Keratinocyte (primary cell): ENCODE results near the gene DNASE1L2. TPM values are rescaled to one million over a fixed set of nuclear protein-coding genes. Genes with fewer than 3 reads are reported as not detected.

ENCODE experiments used
- DNase-seq: peaks from one replicate; pipeline ENCODE4 v3.0.0-alpha.2; 2011; ENCODE audit warnings: low read depth, missing footprints, low spot score
- FAIRE-seq: peaks from 2 replicates; lab custom pipeline; 2011; peaks lifted over from hg19 to GRCh38; lab: Jason Lieb, UNC
- H2AFZ ChIP-seq: 2 replicates; pipeline ENCODE4 v1.6.0; 2012; ENCODE audit warnings: low read length, control low read depth, inconsistent platforms; ENCODE audit not compliant: control insufficient read depth
- H3K27ac ChIP-seq: 2 replicates; pipeline ENCODE4 v1.5.1; 2011; ENCODE audit warnings: low read length; ENCODE audit not compliant: control insufficient read depth, insufficient read depth
- H3K27me3 ChIP-seq: 3 replicates; pipeline ENCODE4 v1.6.0; 2011; ENCODE audit warnings: low read length; ENCODE audit not compliant: control insufficient read depth, insufficient read depth; ENCODE audit errors: extremely low read depth
- H3K36me3 ChIP-seq, 2 experiments: 2 replicates in 1 of 2; 3 replicates in 1 of 2; pipeline ENCODE4 v1.5.1; 2011; ENCODE audit warnings: low read length in 2 of 2, mild to moderate bottlenecking in 1 of 2; ENCODE audit not compliant: control insufficient read depth in 2 of 2, insufficient read depth in 2 of 2; ENCODE audit errors: extremely low read depth in 1 of 2
- H3K4me1 ChIP-seq: 3 replicates; pipeline ENCODE4 v1.5.1; 2011; ENCODE audit warnings: low read length; ENCODE audit not compliant: control insufficient read depth, insufficient read depth; ENCODE audit errors: extremely low read depth
- H3K4me2 ChIP-seq: 3 replicates; pipeline ENCODE4 v1.6.0; 2011; ENCODE audit warnings: low read depth, low read length; ENCODE audit not compliant: control insufficient read depth, insufficient read depth; ENCODE audit errors: extremely low read depth
- H3K4me3 ChIP-seq, 3 experiments: fragments of 200-600 bp in 1 of 3; sonication (generic) in 1 of 3; 2 replicates in 2 of 3; 3 replicates in 1 of 3; pipeline ENCODE4 v1.5.1; 2011 to 2016; ENCODE audit warnings: low read length in 3 of 3, mild to moderate bottlenecking in 3 of 3, control low read depth in 2 of 3, inconsistent platforms in 1 of 3, low read depth in 1 of 3, mixed read lengths in 1 of 3, mixed run types in 1 of 3, moderate library complexity in 1 of 3; ENCODE audit not compliant: control insufficient read depth in 2 of 3, insufficient read depth in 2 of 3; ENCODE audit errors: extremely low read depth in 1 of 3
- H3K79me2 ChIP-seq: 2 replicates; pipeline ENCODE4 v1.6.0; 2012; ENCODE audit warnings: low read length; ENCODE audit not compliant: control insufficient read depth, insufficient read depth
- H3K9ac ChIP-seq: 3 replicates; pipeline ENCODE4 v1.6.0; 2011; ENCODE audit warnings: low read length; ENCODE audit not compliant: control insufficient read depth, insufficient read depth; ENCODE audit errors: extremely low read depth
- H3K9me1 ChIP-seq: 3 replicates; pipeline ENCODE4 v1.6.0; 2011; ENCODE audit warnings: low read length; ENCODE audit not compliant: control insufficient read depth, insufficient read depth; ENCODE audit errors: extremely low read depth
- H3K9me3 ChIP-seq: 2 replicates; pipeline ENCODE4 v1.5.1; 2012; ENCODE audit warnings: low read depth, low read length; ENCODE audit not compliant: control insufficient read depth
- H4K20me1 ChIP-seq: 3 replicates; pipeline ENCODE4 v1.6.0; 2011; ENCODE audit warnings: low read length; ENCODE audit not compliant: control insufficient read depth, insufficient read depth; ENCODE audit errors: extremely low read depth
- EZH2 ChIP-seq: IDR thresholded peaks from one replicate; pipeline ENCODE4 v1.6.1; 2012; ENCODE audit warnings: inconsistent platforms, mild to moderate bottlenecking, low read length, moderate library complexity
- dilution Hi-C: fragments of 300-500 bp; cut with MboI; formaldehyde crosslinking; loops from one replicate; pipeline ENCODE4 v1.7.0; 2020; ENCODE audit warnings: low sequenced_read_pairs; ENCODE audit not compliant: extremely low pct_ligation_motif_present
- polyA plus RNA-seq, 5 experiments: library from polyadenylated mRNA; depleted of rRNA in 3 of 5; stranded (reverse) in 3 of 5; stranded (forward) in 1 of 5; unstranded in 1 of 5; fragments of >200 nt; gene quantifications; 1 replicate in 1 of 5; 2 replicates in 3 of 5; 3 replicates in 1 of 5; pipeline versions ENCODE4 v1.2.1 to v1.2.3, GENCODE V29; 2011 to 2012; ENCODE audit warnings: missing spikeins in 2 of 5, low read depth in 1 of 5, low replicate concordance in 1 of 5
- TF ChIP-seq, protein P1 (sequence below), 3 experiments: IDR thresholded peaks in 1 of 3; conservative IDR thresholded peaks in 1 of 3; optimal IDR thresholded peaks in 1 of 3; 2 replicates in 2 of 3; 3 replicates in 1 of 3; pipeline versions ENCODE3 to v1.5.1; 2011; ENCODE audit warnings: low read length in 3 of 3, mild to moderate bottlenecking in 3 of 3, moderate library complexity in 2 of 3, control low read depth in 1 of 3, inconsistent platforms in 1 of 3; ENCODE audit not compliant: insufficient read depth in 2 of 3; ENCODE audit errors: extremely low read depth in 1 of 3

Gene DNASE1L2
- polyA plus RNA-seq, 1 donor (not counting 4 experiments of a cell fraction or from before 2014, with no cell fraction given): 0.31 TPM

DNA sequence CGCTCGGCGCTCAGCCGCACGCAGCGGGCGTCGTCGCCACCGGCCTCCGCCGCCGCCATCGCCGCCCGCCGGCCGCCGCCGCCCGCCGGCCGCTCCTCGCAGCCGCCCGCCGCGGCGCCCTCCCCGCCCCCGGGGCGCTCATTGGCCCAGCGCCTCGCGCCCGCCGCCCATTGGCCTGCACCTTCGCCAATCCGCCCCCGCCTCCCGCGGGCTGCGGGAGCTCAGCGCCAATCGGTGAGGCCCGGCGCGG, 21.6 kb upstream of the DNASE1L2 start, which contains the start of gene PGP:
TSS of gene PGP (minus strand) at position 122 of the 250 bp plus-strand sequence. CDS start at position 59, 63 bp downstream.
- Histone ChIP-seq H3K36me3 (peaks cover 0 to 15% of the 10 kb centered on the region in 2 experiments), H3K4me2 (peak within 1 kb of the TSS; percentile 96), H4K20me1 (no peaks in the 10 kb centered on the region), H3K9me1 (no peaks in the 10 kb centered on the region), H3K27me3 (no peaks in the 10 kb centered on the region), H3K27ac (peak within 1 kb of the TSS; percentile 90), H2AFZ (peak within 1 kb of the TSS; percentile 89), H3K4me3 (peak within 1 kb of the TSS; percentile 61 to 93 (median 80)), H3K79me2 (peaks cover 20% of the 10 kb centered on the region), H3K4me1 (peaks cover 13% of the 10 kb centered on the region), H3K9me3 (no peaks in the 10 kb centered on the region), H3K9ac (peak within 1 kb of the TSS; percentile 92)
- TF ChIP-seq, protein P1, sequence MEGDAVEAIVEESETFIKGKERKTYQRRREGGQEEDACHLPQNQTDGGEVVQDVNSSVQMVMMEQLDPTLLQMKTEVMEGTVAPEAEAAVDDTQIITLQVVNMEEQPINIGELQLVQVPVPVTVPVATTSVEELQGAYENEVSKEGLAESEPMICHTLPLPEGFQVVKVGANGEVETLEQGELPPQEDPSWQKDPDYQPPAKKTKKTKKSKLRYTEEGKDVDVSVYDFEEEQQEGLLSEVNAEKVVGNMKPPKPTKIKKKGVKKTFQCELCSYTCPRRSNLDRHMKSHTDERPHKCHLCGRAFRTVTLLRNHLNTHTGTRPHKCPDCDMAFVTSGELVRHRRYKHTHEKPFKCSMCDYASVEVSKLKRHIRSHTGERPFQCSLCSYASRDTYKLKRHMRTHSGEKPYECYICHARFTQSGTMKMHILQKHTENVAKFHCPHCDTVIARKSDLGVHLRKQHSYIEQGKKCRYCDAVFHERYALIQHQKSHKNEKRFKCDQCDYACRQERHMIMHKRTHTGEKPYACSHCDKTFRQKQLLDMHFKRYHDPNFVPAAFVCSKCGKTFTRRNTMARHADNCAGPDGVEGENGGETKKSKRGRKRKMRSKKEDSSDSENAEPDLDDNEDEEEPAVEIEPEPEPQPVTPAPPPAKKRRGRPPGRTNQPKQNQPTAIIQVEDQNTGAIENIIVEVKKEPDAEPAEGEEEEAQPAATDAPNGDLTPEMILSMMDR (optimal IDR thresholded peaks at IDR 0.05 in 1 of 3, IDR thresholded peaks at IDR 0.05 in 1 of 3, conservative IDR thresholded peaks at IDR 0.05 in 1 of 3; ENCODE audit: extremely low read depth in 1 of 3, insufficient read depth in 2 of 3, low read length in 3 of 3): no peak
- no peak for TF ChIP-seq EZH2
- DNase-seq: no peak
- no peak for FAIRE-seq
- dilution Hi-C loops: no loop called here

DNA sequence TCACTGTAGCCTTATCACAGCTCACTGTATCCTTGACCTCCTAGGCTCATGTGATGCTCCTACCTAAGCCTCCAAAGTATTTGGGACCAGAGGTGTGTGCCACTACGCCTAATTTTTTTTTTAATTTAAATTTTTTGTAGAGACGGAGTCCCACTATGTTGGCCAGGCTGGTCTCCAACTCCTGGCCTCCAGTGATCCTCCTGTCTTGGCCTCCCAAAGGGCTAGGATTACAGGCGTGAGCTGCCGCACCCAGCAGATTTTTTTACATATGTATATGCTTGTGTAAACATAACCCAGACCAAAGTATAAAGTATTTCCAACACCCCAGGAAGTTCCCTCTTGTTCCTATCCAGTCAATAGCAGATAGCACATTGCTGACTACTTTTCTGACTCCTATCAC, 19.9 kb upstream of the DNASE1L2 start:
- Histone ChIP-seq H3K27ac (no peak overlapping the region), H3K4me3 (no peak overlapping the region), H3K9ac (no peak overlapping the region), H3K9me3 (no peaks in the 10 kb centered on the region), H3K27me3 (no peaks in the 10 kb centered on the region), H2AFZ (no peak overlapping the region), H3K9me1 (no peaks in the 10 kb centered on the region), H3K4me1 (peaks cover 13% of the 10 kb centered on the region), H4K20me1 (no peaks in the 10 kb centered on the region), H3K36me3 (peaks cover 0 to 15% of the 10 kb centered on the region in 2 experiments), H3K79me2 (peaks cover 20% of the 10 kb centered on the region), H3K4me2 (no peak overlapping the region)
- DNase-seq (no peak), FAIRE-seq (no peak)
- no peak for TF ChIP-seq EZH2
- TF ChIP-seq, protein P1 (optimal IDR thresholded peaks at IDR 0.05 in 1 of 3, IDR thresholded peaks at IDR 0.05 in 1 of 3, conservative IDR thresholded peaks at IDR 0.05 in 1 of 3; ENCODE audit: extremely low read depth in 1 of 3, insufficient read depth in 2 of 3, low read length in 3 of 3): no peak
- dilution Hi-C loops: no loop called here
